Measurements from ENCODE around the gene ZNF445.
"Not testable (repeated sequence)": the region's sequence is repeated elsewhere in the genome, so short reads cannot be mapped to it uniquely, and the experiment has no call there.

Gene ZNF445

DNA sequence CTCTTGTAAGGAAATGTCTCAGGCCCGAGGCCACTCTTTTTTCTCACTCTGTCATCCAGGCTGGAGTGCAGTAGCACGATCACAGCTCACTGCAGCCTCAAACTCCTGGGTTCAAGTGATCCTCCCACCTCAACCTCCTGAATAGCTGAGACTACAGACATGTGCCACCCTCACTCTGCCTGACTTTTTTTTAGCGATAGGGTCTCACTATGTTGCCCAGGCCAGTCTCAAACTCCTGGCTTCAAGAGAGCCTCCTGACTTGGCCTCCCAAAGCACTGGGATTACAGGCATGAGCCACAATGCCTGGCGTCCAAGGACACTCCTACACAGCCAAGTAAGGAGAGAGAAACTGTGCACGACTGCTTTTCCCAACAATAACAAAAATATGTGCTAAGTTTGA is 7.6 kb downstream of the ZNF445 start:
- no peaks in the 10 kb centered on the region for H3K9me3 ChIP-seq (ENCODE audit: insufficient read depth, low read depth, low read length)
- H3K9ac ChIP-seq (ENCODE audit: low read depth, low read length, poor library complexity, severe bottlenecking) = no peak overlapping the region
- no peaks in the 10 kb centered on the region for H3K9me2 ChIP-seq (replicated peaks; ENCODE audit: low read depth, low read length)
- H4K20me1 ChIP-seq (ENCODE audit: insufficient read depth, low read length, poor library complexity, severe bottlenecking) = peaks cover 42% of the 10 kb centered on the region
- no peak overlapping the region for H3K4me2 ChIP-seq (ENCODE audit: low read depth, low read length, poor library complexity, severe bottlenecking)
- H2AFZ ChIP-seq (ENCODE audit: low read length) = no peak overlapping the region
- peaks cover 36% of the 10 kb centered on the region for H3K4me1 ChIP-seq (ENCODE audit: insufficient read depth, low read length, poor library complexity, severe bottlenecking)
- no peaks in the 10 kb centered on the region for H3F3A ChIP-seq (ENCODE audit: low read depth)
- H3K36me3 ChIP-seq (ENCODE audit: insufficient read depth, low read length) = peaks cover 17% of the 10 kb centered on the region; the same call in 1 of the 2 replicates
- peaks cover 66% of the 10 kb centered on the region for H3K79me2 ChIP-seq (ENCODE audit: insufficient read depth, low read length)
- TF ChIP-seq, protein P1, sequence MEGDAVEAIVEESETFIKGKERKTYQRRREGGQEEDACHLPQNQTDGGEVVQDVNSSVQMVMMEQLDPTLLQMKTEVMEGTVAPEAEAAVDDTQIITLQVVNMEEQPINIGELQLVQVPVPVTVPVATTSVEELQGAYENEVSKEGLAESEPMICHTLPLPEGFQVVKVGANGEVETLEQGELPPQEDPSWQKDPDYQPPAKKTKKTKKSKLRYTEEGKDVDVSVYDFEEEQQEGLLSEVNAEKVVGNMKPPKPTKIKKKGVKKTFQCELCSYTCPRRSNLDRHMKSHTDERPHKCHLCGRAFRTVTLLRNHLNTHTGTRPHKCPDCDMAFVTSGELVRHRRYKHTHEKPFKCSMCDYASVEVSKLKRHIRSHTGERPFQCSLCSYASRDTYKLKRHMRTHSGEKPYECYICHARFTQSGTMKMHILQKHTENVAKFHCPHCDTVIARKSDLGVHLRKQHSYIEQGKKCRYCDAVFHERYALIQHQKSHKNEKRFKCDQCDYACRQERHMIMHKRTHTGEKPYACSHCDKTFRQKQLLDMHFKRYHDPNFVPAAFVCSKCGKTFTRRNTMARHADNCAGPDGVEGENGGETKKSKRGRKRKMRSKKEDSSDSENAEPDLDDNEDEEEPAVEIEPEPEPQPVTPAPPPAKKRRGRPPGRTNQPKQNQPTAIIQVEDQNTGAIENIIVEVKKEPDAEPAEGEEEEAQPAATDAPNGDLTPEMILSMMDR (conservative IDR thresholded peaks at IDR 0.05; ENCODE audit: low read length) = no peak
- no peak for TF ChIP-seq EZH2phosphoT487 (IDR thresholded peaks at IDR 0.05; ENCODE audit: borderline replicate concordance)
- no peak overlapping the region for H3K4me3 ChIP-seq (ENCODE audit: low read length, poor library complexity, severe bottlenecking)
- no peaks in the 10 kb centered on the region for H3K27me3 ChIP-seq (ENCODE audit: insufficient read depth, low read length, poor library complexity, severe bottlenecking)

GRCh38 chr3:44468572-44469520 is 8.6 kb downstream of the ZNF445 start:
- H3K9ac ChIP-seq (ENCODE audit: low read depth, low read length, poor library complexity, severe bottlenecking) = no peak overlapping the region
- H3K4me1 ChIP-seq (ENCODE audit: insufficient read depth, low read length, poor library complexity, severe bottlenecking) = peaks cover 26% of the 10 kb centered on the region
- H3K27me3 ChIP-seq (ENCODE audit: insufficient read depth, low read length, poor library complexity, severe bottlenecking) = no peaks in the 10 kb centered on the region
- peaks cover 55% of the 10 kb centered on the region for H3K79me2 ChIP-seq (ENCODE audit: insufficient read depth, low read length)
- no peaks in the 10 kb centered on the region for H3K9me3 ChIP-seq (ENCODE audit: insufficient read depth, low read depth, low read length)
- no peak overlapping the region for H3K4me3 ChIP-seq (ENCODE audit: low read length, poor library complexity, severe bottlenecking)
- no peaks in the 10 kb centered on the region for H3F3A ChIP-seq (ENCODE audit: low read depth)
- no peak overlapping the region for H2AFZ ChIP-seq (ENCODE audit: low read length)
- no peaks in the 10 kb centered on the region for H3K9me2 ChIP-seq (replicated peaks; ENCODE audit: low read depth, low read length)
- no peak overlapping the region for H3K4me2 ChIP-seq (ENCODE audit: low read depth, low read length, poor library complexity, severe bottlenecking)
- peaks cover 25% of the 10 kb centered on the region; the same call in 1 of the 2 replicates for H3K36me3 ChIP-seq (ENCODE audit: insufficient read depth, low read length)
- TF ChIP-seq, protein P1 (conservative IDR thresholded peaks at IDR 0.05; ENCODE audit: low read length) = no peak
- no peak for TF ChIP-seq EZH2phosphoT487 (IDR thresholded peaks at IDR 0.05; ENCODE audit: borderline replicate concordance)
- H4K20me1 ChIP-seq (ENCODE audit: insufficient read depth, low read length, poor library complexity, severe bottlenecking) = peaks cover 40% of the 10 kb centered on the region

- not testable (repeated sequence) for H3F3A ChIP-seq (ENCODE audit: low read depth); H3K9me3 ChIP-seq (ENCODE audit: insufficient read depth, low read depth, low read length)
Observed at GRCh38 chr3:44468099-44468537, 9.4 kb downstream of the ZNF445 start.

More at GRCh38 chr3:44468099-44468537, 9.4 kb downstream of the ZNF445 start:
- H3K9me2 ChIP-seq (replicated peaks; ENCODE audit: low read depth, low read length); H3K4me3 ChIP-seq (ENCODE audit: low read length, poor library complexity, severe bottlenecking); H3K27me3 ChIP-seq (ENCODE audit: insufficient read depth, low read length, poor library complexity, severe bottlenecking); H3K9ac ChIP-seq (ENCODE audit: low read depth, low read length, poor library complexity, severe bottlenecking); H2AFZ ChIP-seq (ENCODE audit: low read length); H3K4me2 ChIP-seq (ENCODE audit: low read depth, low read length, poor library complexity, severe bottlenecking): not testable (repeated sequence)
- Histone ChIP-seq H3K79me2 (ENCODE audit: insufficient read depth, low read length) (peaks cover 49% of the 10 kb centered on the region), H3K4me1 (ENCODE audit: insufficient read depth, low read length, poor library complexity, severe bottlenecking) (peaks cover 22% of the 10 kb centered on the region), H3K36me3 (ENCODE audit: insufficient read depth, low read length) (peaks cover 31% of the 10 kb centered on the region; the same call in 1 of the 2 replicates), H4K20me1 (ENCODE audit: insufficient read depth, low read length, poor library complexity, severe bottlenecking) (peaks cover 34% of the 10 kb centered on the region)
